CD14-positive monocyte (primary cell): ENCODE measurements around the gene PACSIN2. TPM values are rescaled to one million over a fixed set of nuclear protein-coding genes. Genes with fewer than 3 reads are reported as not detected.

Experiments used
- DNase-seq, 3 donors: peaks; one replicate each; pipeline ENCODE4 v3.0.0-alpha.2; 2011 to 2022
- H2AFZ ChIP-seq: 2 replicates; pipeline ENCODE4 v1.6.0; 2012; ENCODE audit warnings: mild to moderate bottlenecking, low read depth, low read length, inconsistent platforms; ENCODE audit not compliant: insufficient read depth, poor library complexity, severe bottlenecking
- H3K27ac ChIP-seq, 2 donors: 1 replicate in 1 of 2; 2 replicates in 1 of 2; pipeline ENCODE4 v1.5.1; 2012 to 2013; ENCODE audit warnings: low read length in 2 of 2, control low read depth in 1 of 2, inconsistent platforms in 1 of 2, low read depth in 1 of 2, mild to moderate bottlenecking in 1 of 2
- H3K27me3 ChIP-seq, 2 donors: one replicate each; pipeline versions ENCODE4 v1.6.0 to v1.6.1; 2011 to 2013; ENCODE audit warnings: low read length in 2 of 2; ENCODE audit not compliant: control insufficient read depth in 2 of 2, insufficient read depth in 2 of 2
- H3K36me3 ChIP-seq, 2 donors: replicated peaks in 1 of 2; 1 replicate in 1 of 2; 2 replicates in 1 of 2; pipeline versions ENCODE4 v1.5.1 to v1.6.1; 2012 to 2013; ENCODE audit warnings: low read length in 2 of 2, control low read depth in 1 of 2, inconsistent platforms in 1 of 2, mild to moderate bottlenecking in 1 of 2; ENCODE audit not compliant: insufficient read depth in 2 of 2, control insufficient read depth in 1 of 2
- H3K4me1 ChIP-seq, 2 donors: 1 replicate in 1 of 2; 2 replicates in 1 of 2; pipeline versions ENCODE4 v1.5.1 to v1.6.1; 2012 to 2013; ENCODE audit warnings: low read length in 2 of 2, control low read depth in 1 of 2, inconsistent platforms in 1 of 2, mild to moderate bottlenecking in 1 of 2, moderate library complexity in 1 of 2; ENCODE audit not compliant: insufficient read depth in 2 of 2, control insufficient read depth in 1 of 2
- H3K4me2 ChIP-seq: replicated peaks from 2 replicates; pipeline ENCODE3; 2012; ENCODE audit warnings: low read length, moderate library complexity, mild to moderate bottlenecking; ENCODE audit not compliant: poor library complexity, severe bottlenecking; ENCODE audit errors: extremely low read depth
- H3K4me3 ChIP-seq, 3 experiments: fragments of 200-600 bp in 1 of 3; sonication (generic) in 1 of 3; replicated peaks in 1 of 3; 1 replicate in 2 of 3; 2 replicates in 1 of 3; pipeline ENCODE4 v1.5.1; 2011 to 2013; ENCODE audit warnings: low read length in 3 of 3, mild to moderate bottlenecking in 3 of 3, control low read depth in 2 of 3, low read depth in 2 of 3, inconsistent platforms in 1 of 3, moderate library complexity in 1 of 3
- H3K79me2 ChIP-seq: 2 replicates; pipeline ENCODE4 v1.6.0; 2012; ENCODE audit warnings: mild to moderate bottlenecking, control low read depth, inconsistent platforms, low read length, moderate library complexity; ENCODE audit not compliant: insufficient read depth
- H3K9ac ChIP-seq: 2 replicates; pipeline ENCODE4 v1.6.0; 2017; ENCODE audit warnings: low read length, mild to moderate bottlenecking; ENCODE audit not compliant: insufficient read depth, poor library complexity, severe bottlenecking
- H3K9me3 ChIP-seq, 2 donors: replicated peaks in 1 of 2; 1 replicate in 1 of 2; 2 replicates in 1 of 2; pipeline versions ENCODE4 v1.5.1 to v1.6.1; 2012 to 2013; ENCODE audit warnings: low read length in 2 of 2, control low read depth in 1 of 2; ENCODE audit not compliant: control insufficient read depth in 1 of 2, insufficient read depth in 1 of 2
- H4K20me1 ChIP-seq: 2 replicates; pipeline ENCODE4 v1.6.0; 2012; ENCODE audit warnings: mild to moderate bottlenecking, low read length, control low read depth, moderate library complexity; ENCODE audit not compliant: insufficient read depth
- H3K27ac Mint-ChIP-seq, 7 donors: one replicate each; pipeline ENCODE4 v1.8.0; 2020; ENCODE audit warnings: mild to moderate bottlenecking in 7 of 7, mixed read lengths in 7 of 7, moderate library complexity in 6 of 7, inconsistent platforms in 2 of 7
- H3K27me3 Mint-ChIP-seq, 3 donors: one replicate each; pipeline ENCODE4 v1.8.0; 2021 to 2022; ENCODE audit warnings: low read depth in 3 of 3, mild to moderate bottlenecking in 3 of 3, mixed read lengths in 3 of 3, moderate library complexity in 3 of 3, inconsistent platforms in 1 of 3
- H3K36me3 Mint-ChIP-seq, 2 donors: one replicate each; pipeline ENCODE4 v1.8.0; 2020; ENCODE audit warnings: mixed read lengths in 2 of 2, inconsistent platforms in 1 of 2, mild to moderate bottlenecking in 1 of 2
- H3K4me1 Mint-ChIP-seq: one replicate; pipeline ENCODE4 v1.8.0; 2020; ENCODE audit warnings: mild to moderate bottlenecking, mixed read lengths
- H3K4me3 Mint-ChIP-seq, 2 donors: one replicate each; pipeline ENCODE4 v1.8.0; 2020; ENCODE audit warnings: mild to moderate bottlenecking in 2 of 2, mixed read lengths in 2 of 2, moderate library complexity in 1 of 2
- H3K9me3 Mint-ChIP-seq, 7 donors: one replicate each; pipeline ENCODE4 v1.8.0; 2020 to 2022; ENCODE audit warnings: mixed read lengths in 7 of 7, mild to moderate bottlenecking in 6 of 7, moderate library complexity in 6 of 7, inconsistent platforms in 2 of 7
- WGBS: methylation state at CpG from one replicate; pipeline ENCODE4 v1.1.5; 2013; ENCODE audit warnings: missing lambda C conversion rate; ENCODE audit not compliant: insufficient coverage; 5-methylcytosine and 5-hydroxymethylcytosine counted together
- intact Hi-C, 2 donors: fragments of 100-400 bp; cut with micrococcal nuclease; formaldehyde crosslinking; loops; one replicate each; pipeline versions ENCODE4 v1.15.0 to v1.15.1; 2023
- polyA plus RNA-seq, 3 donors: library from polyadenylated mRNA; depleted of rRNA in 1 of 3; unstranded in 2 of 3; stranded (reverse) in 1 of 3; fragments of 300-500 nt in 2 of 3; fragments of >200 nt in 1 of 3; fragmentation: Illumina TruSeq in 2 of 3; gene quantifications; 1 replicate in 2 of 3; 2 replicates in 1 of 3; pipeline ENCODE4 v1.2.3, GENCODE V29; 2012 to 2021
- TF ChIP-seq, protein P1 (sequence below): fragments of 200-600 bp; IDR thresholded peaks from one replicate; pipeline ENCODE4 v1.8.0; 2022; ENCODE audit warnings: antibody characterized with exemption, mild to moderate bottlenecking

The PACSIN2 gene
- polyA plus RNA-seq, 3 donors = 31.2 to 45.7 (median 40.2) TPM

DNA sequence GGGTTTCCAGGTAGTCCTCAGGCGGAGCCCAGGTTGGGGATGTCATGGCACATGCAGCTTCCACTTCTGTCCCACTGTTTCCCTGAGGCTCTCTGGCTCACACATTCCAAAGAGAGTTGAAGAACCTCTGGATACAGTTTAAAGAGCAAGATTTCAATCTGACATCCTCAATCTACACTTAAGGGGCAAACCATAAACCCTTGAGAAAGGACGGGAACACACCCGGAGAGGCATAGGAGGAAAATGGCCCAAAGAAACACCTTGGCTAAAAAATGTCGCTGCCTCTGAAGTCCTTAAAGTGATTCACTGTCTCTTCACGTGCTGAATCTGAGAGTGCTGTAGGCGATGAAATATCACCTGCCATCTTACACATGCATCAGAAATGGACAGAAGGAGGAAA lies 87.0 kb downstream of the PACSIN2 start:
- Histone ChIP-seq H2AFZ (no peak overlapping the region), H4K20me1 (peaks cover 2% of the 10 kb centered on the region), H3K27me3 (no peaks in the 10 kb centered on the region), H3K4me2 (no peak overlapping the region), H3K9me3 (no peaks in the 10 kb centered on the region), H3K4me1 (peaks cover 75 to 77% of the 10 kb centered on the region in 2 donors), H3K4me3 (no peak overlapping the region), H3K27ac (peak overlapping the region in 1 of 2 donors; percentile 99), H3K36me3 (no peaks in the 10 kb centered on the region), H3K9ac (no peak overlapping the region), H3K79me2 (peaks cover 77% of the 10 kb centered on the region)
- DNase-seq = no peak
- TF ChIP-seq, protein P1, sequence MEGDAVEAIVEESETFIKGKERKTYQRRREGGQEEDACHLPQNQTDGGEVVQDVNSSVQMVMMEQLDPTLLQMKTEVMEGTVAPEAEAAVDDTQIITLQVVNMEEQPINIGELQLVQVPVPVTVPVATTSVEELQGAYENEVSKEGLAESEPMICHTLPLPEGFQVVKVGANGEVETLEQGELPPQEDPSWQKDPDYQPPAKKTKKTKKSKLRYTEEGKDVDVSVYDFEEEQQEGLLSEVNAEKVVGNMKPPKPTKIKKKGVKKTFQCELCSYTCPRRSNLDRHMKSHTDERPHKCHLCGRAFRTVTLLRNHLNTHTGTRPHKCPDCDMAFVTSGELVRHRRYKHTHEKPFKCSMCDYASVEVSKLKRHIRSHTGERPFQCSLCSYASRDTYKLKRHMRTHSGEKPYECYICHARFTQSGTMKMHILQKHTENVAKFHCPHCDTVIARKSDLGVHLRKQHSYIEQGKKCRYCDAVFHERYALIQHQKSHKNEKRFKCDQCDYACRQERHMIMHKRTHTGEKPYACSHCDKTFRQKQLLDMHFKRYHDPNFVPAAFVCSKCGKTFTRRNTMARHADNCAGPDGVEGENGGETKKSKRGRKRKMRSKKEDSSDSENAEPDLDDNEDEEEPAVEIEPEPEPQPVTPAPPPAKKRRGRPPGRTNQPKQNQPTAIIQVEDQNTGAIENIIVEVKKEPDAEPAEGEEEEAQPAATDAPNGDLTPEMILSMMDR = no peak
- intact Hi-C loops = loop anchor here in 1 of 2 donors (5.0 kb wide), 1 partner anchor 34 kb away; no protein-coding TSS in a partner anchor
- Mint-ChIP-seq H3K36me3 (peaks cover 27 to 29% of the 10 kb centered on the region in 2 donors), H3K27ac (no peak overlapping the region), H3K4me3 (no peak overlapping the region), H3K27me3 (peaks cover 0 to 3% (median 2%) of the 10 kb centered on the region in 3 donors), H3K9me3 (peaks cover 0 to 2% (median 0%) of the 10 kb centered on the region in 7 donors), H3K4me1 (peaks cover 85% of the 10 kb centered on the region)
- WGBS = 93% methylated on average over 3 of the region's 6 CpGs

- Histone ChIP-seq H2AFZ (no peak overlapping the region), H3K27ac (no peak overlapping the region), H3K9ac (no peak overlapping the region), H3K79me2 (peaks cover 82% of the 10 kb centered on the region), H3K36me3 (no peaks in the 10 kb centered on the region), H3K4me1 (peaks cover 75 to 77% of the 10 kb centered on the region in 2 donors), H3K4me2 (no peak overlapping the region), H3K9me3 (no peaks in the 10 kb centered on the region), H3K27me3 (no peaks in the 10 kb centered on the region), H4K20me1 (peaks cover 5% of the 10 kb centered on the region), H3K4me3 (no peak overlapping the region)
- Mint-ChIP-seq H3K36me3 (peaks cover 25 to 27% of the 10 kb centered on the region in 2 donors), H3K27ac (peak overlapping the region in 3 of 7 donors; percentile 2 to 45 (median 34)), H3K4me3 (no peak overlapping the region), H3K9me3 (peaks cover 0 to 2% (median 0%) of the 10 kb centered on the region in 7 donors), H3K4me1 (peaks cover 85% of the 10 kb centered on the region), H3K27me3 (peaks cover 0 to 5% (median 2%) of the 10 kb centered on the region in 3 donors)
- DNase-seq = no peak
- intact Hi-C loops = loop anchor here in 1 of 2 donors (5.0 kb wide), 1 partner anchor 36 kb away; no protein-coding TSS in a partner anchor
- WGBS = 100% methylated on average over 3 of the region's 5 CpGs
- TF ChIP-seq, protein P1 = no peak
Measured at GRCh38 chr22:42926768-42927167, 88.2 kb downstream of the PACSIN2 start.
